ENCODE data around the gene MYBPC1.
"Not testable (repeated sequence)": the region's sequence is repeated elsewhere in the genome, so short reads cannot be mapped to it uniquely, and the experiment has no call there.

The MYBPC1 gene

GRCh38 chr12:101654442-101654841 is 59.7 kb downstream of the MYBPC1 start:
- DNase-seq (ENCODE audit: low read depth in 2 of 2) = no peak

GRCh38 chr12:101655393-101655792 is 60.6 kb downstream of the MYBPC1 start:
- no peak for DNase-seq (ENCODE audit: low read depth in 2 of 2)

- not testable (repeated sequence) for DNase-seq (ENCODE audit: low read depth in 2 of 2)
Observed at GRCh38 chr12:101660662-101661061, 65.9 kb downstream of the MYBPC1 start.

- DNase-seq (ENCODE audit: low read depth in 2 of 2) = no peak
Observed at GRCh38 chr12:101663298-101663697, 68.5 kb downstream of the MYBPC1 start.

- DNase-seq (ENCODE audit: low read depth in 2 of 2) = no peak
Observed at GRCh38 chr12:101664992-101665391, 70.2 kb downstream of the MYBPC1 start.

- DNase-seq (ENCODE audit: low read depth in 2 of 2) = no peak
Observed at GRCh38 chr12:101666052-101666728, 71.4 kb downstream of the MYBPC1 start.

- no peak for DNase-seq (ENCODE audit: low read depth in 2 of 2)
Observed at GRCh38 chr12:101667591-101667990, 72.8 kb downstream of the MYBPC1 start.

GRCh38 chr12:101670007-101670671 is 75.4 kb downstream of the MYBPC1 start:
- DNase-seq (ENCODE audit: low read depth in 2 of 2) = no peak

- DNase-seq (ENCODE audit: low read depth in 2 of 2) = no peak
Observed at GRCh38 chr12:101671157-101671791, 76.5 kb downstream of the MYBPC1 start.

- DNase-seq (ENCODE audit: low read depth in 2 of 2) = no peak
Observed at GRCh38 chr12:101671833-101672232, 77.1 kb downstream of the MYBPC1 start.

GRCh38 chr12:101675555-101675954 is 80.8 kb downstream of the MYBPC1 start:
- no peak for DNase-seq (ENCODE audit: low read depth in 2 of 2)

GRCh38 chr12:101676497-101676896 is 81.7 kb downstream of the MYBPC1 start:
- DNase-seq (ENCODE audit: low read depth in 2 of 2) = not testable (repeated sequence)

- DNase-seq (ENCODE audit: low read depth in 2 of 2) = no peak
Observed at GRCh38 chr12:101678081-101678480, 83.3 kb downstream of the MYBPC1 start.

- DNase-seq (ENCODE audit: low read depth in 2 of 2) = no peak
Observed at GRCh38 chr12:101680240-101680639, 85.5 kb downstream of the MYBPC1 start.

- DNase-seq (ENCODE audit: low read depth in 2 of 2) = no peak
Observed at GRCh38 chr12:101680647-101681046, 85.9 kb downstream of the MYBPC1 start.

GRCh38 chr12:101681627-101682026 is 86.9 kb downstream of the MYBPC1 start:
- not testable (repeated sequence) for DNase-seq (ENCODE audit: low read depth in 2 of 2)

- DNase-seq (ENCODE audit: low read depth in 2 of 2) = no peak
Observed at GRCh38 chr12:101685092-101685491, 90.3 kb downstream of the MYBPC1 start.

- no peak for DNase-seq (ENCODE audit: low read depth in 2 of 2)
Observed at GRCh38 chr12:101686176-101686575, 91.4 kb downstream of the MYBPC1 start.

GRCh38 chr12:101690544-101691098 is 95.8 kb downstream of the MYBPC1 start:
- no peak for DNase-seq (ENCODE audit: low read depth in 2 of 2)

GRCh38 chr12:101691503-101692096 is 96.8 kb downstream of the MYBPC1 start:
- no peak for DNase-seq (ENCODE audit: low read depth in 2 of 2)

GRCh38 chr12:101694297-101694848 is 99.6 kb downstream of the MYBPC1 start:
- DNase-seq (ENCODE audit: low read depth in 2 of 2) = no peak

GRCh38 chr12:101694986-101695385 is 100.2 kb downstream of the MYBPC1 start:
- no peak for DNase-seq (ENCODE audit: low read depth in 2 of 2)
